Measurements from ENCODE around the gene GIGYF2.

GIGYF2 gene

GRCh38 chr2:232876978-232877441 lies 179.9 kb downstream of the GIGYF2 start:
- no peak for DNase-seq (ENCODE audit: low read depth in 1 of 2, low spot score in 1 of 2)

GRCh38 chr2:232877940-232878511 lies 180.9 kb downstream of the GIGYF2 start:
- no peak for DNase-seq (ENCODE audit: low read depth in 1 of 2, low spot score in 1 of 2)

GRCh38 chr2:232878855-232879617 lies 181.9 kb downstream of the GIGYF2 start:
- DNase-seq (ENCODE audit: low read depth in 1 of 2, low spot score in 1 of 2): no peak

GRCh38 chr2:232879618-232880494 lies 182.7 kb downstream of the GIGYF2 start:
- no peak for DNase-seq (ENCODE audit: low read depth in 1 of 2, low spot score in 1 of 2)

GRCh38 chr2:232880764-232881351 lies 183.7 kb downstream of the GIGYF2 start:
- DNase-seq (ENCODE audit: low read depth in 1 of 2, low spot score in 1 of 2): no peak

- DNase-seq (ENCODE audit: low read depth in 1 of 2, low spot score in 1 of 2): no peak
These were observed 185.0 kb downstream of the GIGYF2 start for GRCh38 chr2:232882085-232882484.

GRCh38 chr2:232882505-232883115 lies 185.5 kb downstream of the GIGYF2 start:
- no peak for DNase-seq (ENCODE audit: low read depth in 1 of 2, low spot score in 1 of 2)

- DNase-seq (ENCODE audit: low read depth in 1 of 2, low spot score in 1 of 2): no peak
These were observed 186.1 kb downstream of the GIGYF2 start for GRCh38 chr2:232883116-232883721.

GRCh38 chr2:232884001-232884421 lies 186.9 kb downstream of the GIGYF2 start:
- DNase-seq (ENCODE audit: low read depth in 1 of 2, low spot score in 1 of 2): no peak

GRCh38 chr2:232884549-232885263 lies 187.6 kb downstream of the GIGYF2 start:
- DNase-seq (ENCODE audit: low read depth in 1 of 2, low spot score in 1 of 2): no peak

- no peak for DNase-seq (ENCODE audit: low read depth in 1 of 2, low spot score in 1 of 2)
These were observed 188.3 kb downstream of the GIGYF2 start for GRCh38 chr2:232885264-232885961.

GRCh38 chr2:232886176-232886575 lies 189.0 kb downstream of the GIGYF2 start:
- DNase-seq (ENCODE audit: low read depth in 1 of 2, low spot score in 1 of 2): no peak

GRCh38 chr2:232886632-232887031 lies 189.5 kb downstream of the GIGYF2 start:
- no peak for DNase-seq (ENCODE audit: low read depth in 1 of 2, low spot score in 1 of 2)

GRCh38 chr2:232887171-232887850 lies 190.2 kb downstream of the GIGYF2 start:
- no peak for DNase-seq (ENCODE audit: low read depth in 1 of 2, low spot score in 1 of 2)

- DNase-seq (ENCODE audit: low read depth in 1 of 2, low spot score in 1 of 2): peak in 1 of 2 donors; percentile 1
These were observed 191.1 kb downstream of the GIGYF2 start for GRCh38 chr2:232888099-232888836.

- no peak for DNase-seq (ENCODE audit: low read depth in 1 of 2, low spot score in 1 of 2)
These were observed 191.9 kb downstream of the GIGYF2 start for GRCh38 chr2:232888839-232889529.

GRCh38 chr2:232889876-232890401 lies 192.8 kb downstream of the GIGYF2 start:
- DNase-seq (ENCODE audit: low read depth in 1 of 2, low spot score in 1 of 2): no peak

Data from activated T-helper 1 cell treated with anti-CD3 and anti-CD28 coated beads, Interleukin-2, amount 50 U/mL, for 16 hours (primary cell).